Rectal smooth muscle tissue (tissue), 1 donor: ENCODE results near the gene NEK6.

Experiments used
- H3K27ac ChIP-seq: one replicate; pipeline ENCODE4 v1.7.0; 2013; ENCODE audit warnings: low read depth, low read length, inconsistent platforms
- H3K27me3 ChIP-seq: one replicate; pipeline ENCODE4 v1.7.0; 2013; ENCODE audit warnings: low read length; ENCODE audit not compliant: control insufficient read depth, insufficient read depth
- H3K36me3 ChIP-seq: one replicate; pipeline ENCODE4 v1.7.0; 2013; ENCODE audit warnings: low read length; ENCODE audit not compliant: control insufficient read depth, insufficient read depth
- H3K4me1 ChIP-seq: one replicate; pipeline ENCODE4 v1.7.0; 2013; ENCODE audit warnings: low read length; ENCODE audit not compliant: control insufficient read depth, insufficient read depth
- H3K4me3 ChIP-seq: one replicate; pipeline ENCODE4 v1.7.0; 2013; ENCODE audit warnings: low read length
- H3K9ac ChIP-seq: one replicate; pipeline ENCODE4 v1.7.0; 2013; ENCODE audit warnings: low read length

Gene NEK6

GRCh38 chr9:124368692-124369091 is 110.9 kb downstream of the NEK6 start:
- no peak overlapping the region for H3K9ac ChIP-seq
- H3K4me3 ChIP-seq: no peak overlapping the region
- no peak overlapping the region for H3K27ac ChIP-seq
- no peaks in the 10 kb centered on the region for H3K36me3 ChIP-seq
- H3K27me3 ChIP-seq: no peaks in the 10 kb centered on the region
- no peaks in the 10 kb centered on the region for H3K4me1 ChIP-seq

- H3K4me1 ChIP-seq: no peaks in the 10 kb centered on the region
These were observed 111.6 kb downstream of the NEK6 start for GRCh38 chr9:124369231-124369797.

GRCh38 chr9:124370896-124371582 is 113.3 kb downstream of the NEK6 start:
- H3K36me3 ChIP-seq: no peaks in the 10 kb centered on the region
- no peak overlapping the region for H3K4me3 ChIP-seq
- no peak overlapping the region for H3K9ac ChIP-seq
- no peak overlapping the region for H3K27ac ChIP-seq
- no peaks in the 10 kb centered on the region for H3K27me3 ChIP-seq
- no peaks in the 10 kb centered on the region for H3K4me1 ChIP-seq

More at GRCh38 chr9:124369231-124369797, 111.6 kb downstream of the NEK6 start:
- Histone ChIP-seq H3K9ac (no peak overlapping the region), H3K27me3 (no peaks in the 10 kb centered on the region), H3K27ac (no peak overlapping the region), H3K36me3 (no peaks in the 10 kb centered on the region), H3K4me3 (no peak overlapping the region)

DNA sequence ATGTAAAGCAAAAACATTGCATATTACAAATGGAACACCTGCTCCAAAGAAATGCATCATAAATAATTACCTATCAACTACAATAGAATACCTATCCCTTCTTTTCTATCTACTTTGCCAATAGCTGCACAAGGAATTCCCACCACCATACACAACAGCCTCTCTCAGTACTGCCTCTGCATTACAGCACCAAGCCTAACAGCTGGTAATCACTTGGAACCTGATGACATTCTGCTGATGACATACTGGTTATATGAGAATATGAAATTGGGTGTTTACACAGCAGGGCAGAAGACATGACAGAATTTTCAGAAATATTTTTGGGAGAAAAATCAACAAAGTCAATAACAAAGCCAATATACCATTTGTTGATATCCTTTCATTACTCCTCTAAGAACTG is 114.3 kb downstream of the NEK6 start:
- Histone ChIP-seq H3K27ac (no peak overlapping the region), H3K4me1 (no peaks in the 10 kb centered on the region)

GRCh38 chr9:124373386-124373785 is 115.6 kb downstream of the NEK6 start:
- Histone ChIP-seq H3K9ac (no peak overlapping the region), H3K4me3 (no peak overlapping the region), H3K4me1 (no peaks in the 10 kb centered on the region), H3K36me3 (no peaks in the 10 kb centered on the region), H3K27ac (no peak overlapping the region), H3K27me3 (no peaks in the 10 kb centered on the region)

More for the DNA sequence above, 114.3 kb downstream of the NEK6 start:
- Histone ChIP-seq H3K9ac (no peak overlapping the region), H3K36me3 (no peaks in the 10 kb centered on the region), H3K4me3 (no peak overlapping the region), H3K27me3 (no peaks in the 10 kb centered on the region)

DNA sequence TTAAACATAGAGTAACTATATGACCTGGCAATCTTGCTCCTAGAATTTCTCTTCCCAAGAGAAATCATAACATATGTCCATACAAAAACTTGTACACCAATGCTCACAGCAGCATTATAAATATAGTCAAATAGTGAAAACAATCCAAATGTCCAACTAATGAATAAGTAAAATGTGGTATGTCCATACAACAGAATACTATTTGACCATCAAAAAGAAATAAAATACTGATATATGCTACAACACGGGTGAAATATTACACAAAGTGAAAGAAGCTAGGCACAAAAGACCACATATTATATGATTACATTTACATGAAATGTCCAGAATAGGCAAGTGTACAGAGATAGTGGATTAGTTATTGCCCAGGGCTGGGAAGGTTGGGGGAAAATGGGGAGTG is 116.1 kb downstream of the NEK6 start:
- no peak overlapping the region for H3K4me3 ChIP-seq
- H3K27ac ChIP-seq: no peak overlapping the region
- no peak overlapping the region for H3K9ac ChIP-seq
- no peaks in the 10 kb centered on the region for H3K4me1 ChIP-seq
- H3K36me3 ChIP-seq: no peaks in the 10 kb centered on the region
- no peaks in the 10 kb centered on the region for H3K27me3 ChIP-seq

DNA sequence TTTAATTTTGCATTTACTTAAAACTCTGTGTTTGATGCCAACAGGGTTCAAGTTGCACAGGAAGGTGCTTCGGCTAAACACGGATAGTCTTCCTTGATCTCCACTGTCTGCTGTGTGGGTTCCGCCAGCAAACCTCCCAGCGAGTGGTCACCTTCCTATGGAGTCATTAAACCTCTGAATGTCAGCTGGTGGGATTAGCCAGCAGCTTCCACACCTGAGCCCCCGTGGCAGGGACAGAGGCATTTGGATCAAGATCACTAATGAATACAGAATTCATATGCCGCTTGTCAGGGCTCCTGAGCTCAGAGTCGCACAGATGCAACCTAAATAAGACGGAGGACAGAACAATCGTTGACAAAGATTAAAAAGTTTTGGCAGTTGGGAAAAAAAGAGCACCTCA is 118.0 kb downstream of the NEK6 start:
- Histone ChIP-seq H3K27me3 (no peaks in the 10 kb centered on the region), H3K9ac (no peak overlapping the region), H3K4me3 (no peak overlapping the region), H3K4me1 (no peaks in the 10 kb centered on the region), H3K27ac (no peak overlapping the region), H3K36me3 (no peaks in the 10 kb centered on the region)

DNA sequence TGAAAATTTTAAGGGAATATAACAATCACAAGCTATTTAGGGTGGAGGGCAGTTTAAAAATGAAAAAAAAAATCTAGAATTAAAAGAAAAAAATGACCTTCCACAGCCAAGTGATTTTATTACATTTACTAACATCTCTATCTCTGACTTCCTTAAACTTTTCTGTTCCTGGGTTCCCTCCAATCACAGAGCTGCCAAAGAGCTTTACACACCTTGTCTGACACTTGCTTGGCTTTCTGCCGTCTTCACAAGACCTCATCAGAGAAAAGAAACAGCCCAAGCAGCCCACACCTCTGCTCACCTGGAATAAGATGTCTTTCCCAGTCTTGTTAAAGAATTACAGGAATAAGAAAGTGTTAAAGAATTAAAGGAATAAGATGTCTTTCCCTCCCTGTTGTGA is 118.6 kb downstream of the NEK6 start:
- no peaks in the 10 kb centered on the region for H3K27me3 ChIP-seq
- no peak overlapping the region for H3K27ac ChIP-seq
- no peak overlapping the region for H3K9ac ChIP-seq
- H3K36me3 ChIP-seq: no peaks in the 10 kb centered on the region
- no peaks in the 10 kb centered on the region for H3K4me1 ChIP-seq
- H3K4me3 ChIP-seq: no peak overlapping the region

- Histone ChIP-seq H3K36me3 (no peaks in the 10 kb centered on the region), H3K27me3 (no peaks in the 10 kb centered on the region), H3K4me1 (no peaks in the 10 kb centered on the region), H3K4me3 (no peak overlapping the region), H3K9ac (no peak overlapping the region), H3K27ac (no peak overlapping the region)
These were observed 120.0 kb downstream of the NEK6 start for GRCh38 chr9:124377551-124378406.

DNA sequence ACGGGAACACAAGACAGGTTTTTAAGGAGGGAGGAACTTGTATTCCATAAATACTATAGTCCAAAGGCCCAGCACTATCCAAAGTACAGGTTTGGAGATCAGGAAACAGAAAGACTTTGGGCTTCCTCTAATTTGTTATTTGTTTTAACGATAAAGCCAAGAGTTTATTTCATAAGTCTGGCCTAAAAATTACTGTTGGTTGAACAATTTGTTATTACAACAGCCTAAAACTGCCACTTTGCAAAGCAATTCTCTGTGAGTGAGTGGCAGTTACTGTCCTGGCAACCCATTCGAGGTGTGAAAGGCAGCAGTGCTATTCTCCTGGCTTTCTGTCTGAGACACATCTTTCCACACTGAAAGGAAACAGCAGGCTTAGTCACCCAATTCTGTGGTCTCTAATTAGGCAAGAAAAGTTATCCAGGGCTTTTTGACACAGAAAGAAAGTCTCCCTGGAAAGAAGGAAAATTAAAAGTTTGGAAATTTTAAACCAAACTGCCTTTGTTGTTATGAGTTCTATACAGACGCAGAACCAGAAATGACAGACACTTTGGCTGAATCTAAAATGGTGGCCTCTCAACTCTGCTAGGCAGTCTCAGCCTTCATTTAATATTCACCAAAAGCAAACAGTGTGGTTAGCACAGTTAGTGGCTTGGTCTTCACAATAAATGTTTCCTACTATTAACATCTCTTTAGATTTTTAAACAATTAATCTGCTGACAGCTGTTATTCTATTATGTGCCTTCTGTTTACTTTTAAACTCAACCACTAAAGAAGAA is 123.6 kb downstream of the NEK6 start:
- H3K4me1 ChIP-seq: no peaks in the 10 kb centered on the region
- no peaks in the 10 kb centered on the region for H3K27me3 ChIP-seq
- no peak overlapping the region for H3K27ac ChIP-seq
- H3K9ac ChIP-seq: no peak overlapping the region
- H3K36me3 ChIP-seq: peaks cover 5% of the 10 kb centered on the region
- H3K4me3 ChIP-seq: no peak overlapping the region

GRCh38 chr9:124384210-124384609 is 126.5 kb downstream of the NEK6 start:
- H3K27ac ChIP-seq: no peak overlapping the region
- H3K27me3 ChIP-seq: no peaks in the 10 kb centered on the region
- no peak overlapping the region for H3K4me3 ChIP-seq
- no peak overlapping the region for H3K9ac ChIP-seq
- H3K36me3 ChIP-seq: peaks cover 5% of the 10 kb centered on the region
- H3K4me1 ChIP-seq: no peaks in the 10 kb centered on the region

DNA sequence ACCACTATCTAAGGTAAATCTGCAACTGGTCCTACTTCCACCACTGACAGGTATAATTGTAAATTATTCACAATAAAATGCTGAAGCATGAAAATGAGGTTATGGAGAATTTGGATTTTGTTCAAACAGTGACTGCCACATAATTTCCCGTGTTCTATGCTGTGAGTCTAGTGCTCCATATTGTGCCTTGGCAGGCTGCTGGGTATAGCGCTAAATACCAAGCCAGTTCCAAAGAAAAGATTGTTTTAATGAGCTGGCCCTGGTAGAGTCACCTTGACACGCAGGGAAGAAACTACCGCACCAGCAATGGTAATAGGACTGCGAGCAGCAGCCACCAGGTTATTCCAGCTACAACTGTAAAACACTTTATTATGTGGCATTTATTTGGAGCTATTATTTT is 127.1 kb downstream of the NEK6 start:
- Histone ChIP-seq H3K27me3 (no peaks in the 10 kb centered on the region), H3K4me1 (no peaks in the 10 kb centered on the region), H3K27ac (no peak overlapping the region), H3K9ac (no peak overlapping the region), H3K4me3 (no peak overlapping the region), H3K36me3 (peaks cover 5% of the 10 kb centered on the region)
